ENCODE data around the gene NEU4. TPM values are rescaled to one million over a fixed set of nuclear protein-coding genes. Genes with fewer than 3 reads are reported as not detected.
"Not testable (repeated sequence)": the region's sequence is repeated elsewhere in the genome, so short reads cannot be mapped to it uniquely, and the experiment has no call there.

Gene NEU4
- total and polyA plus RNA-seq, 2 of the 4 experiments (the other 2 are of a cell fraction), result not detected

GRCh38 chr2:241806217-241806616 is 2.8 kb upstream of the NEU4 start:
- H3K23ac ChIP-seq (ENCODE audit: low read depth, low read length); H4K20me1 ChIP-seq (ENCODE audit: insufficient read depth, low read length); H3K79me1 ChIP-seq (ENCODE audit: low read depth in 1 of 2, low read length in 2 of 2); DNase-seq; H2BK15ac ChIP-seq (ENCODE audit: low read depth, low read length); H4K91ac ChIP-seq (ENCODE audit: insufficient read depth, low read depth, low read length); H3K56ac ChIP-seq (ENCODE audit: extremely low read depth, insufficient read depth, low read length); ATAC-seq (ENCODE audit: low read depth); dilution Hi-C loops (cut with HindIII; ENCODE audit: low sequenced_read_pairs, unreplicated experiment); H4K8ac ChIP-seq (ENCODE audit: low read depth in 2 of 2, low read length in 2 of 2); H2BK20ac ChIP-seq (ENCODE audit: low read depth, low read length); H2AFZ ChIP-seq (replicated peaks; ENCODE audit: low read length, poor library complexity); H3K9ac ChIP-seq (ENCODE audit: low read depth, low read length); H3K4me3 ChIP-seq (ENCODE audit: insufficient read depth, low read depth, low read length); in situ Hi-C loops (cut with MboI; ENCODE audit: low sequenced_read_pairs); CTCF ChIA-PET; H3K4ac ChIP-seq (ENCODE audit: low read depth, low read length); H2AK5ac ChIP-seq (ENCODE audit: low read depth, low read length); H3K27ac ChIP-seq (ENCODE audit: insufficient read depth, low read length); POLR2A ChIA-PET (ENCODE audit: unreplicated experiment); H3K36me3 ChIP-seq (ENCODE audit: control insufficient read depth, insufficient read depth, low read length); H3K14ac ChIP-seq (replicated peaks; ENCODE audit: low read depth, low read length); H3K4me2 ChIP-seq (ENCODE audit: low read depth, low read length); intact Hi-C loops (cut with micrococcal nuclease); H3K4me1 ChIP-seq (ENCODE audit: control insufficient read depth, insufficient read depth, low read length); H2BK120ac ChIP-seq (ENCODE audit: low read depth, low read length); H3K18ac ChIP-seq (ENCODE audit: low read depth, low read length); BruUV-seq (replicated peaks); H2BK5ac ChIP-seq (ENCODE audit: low read depth, low read length, poor library complexity, severe bottlenecking); H3K9me1 ChIP-seq (ENCODE audit: insufficient read depth, low read length); H4K5ac ChIP-seq (ENCODE audit: low read depth, low read length); H3K9me3 ChIP-seq (ENCODE audit: control insufficient read depth, insufficient read depth, low read length); H2AK9ac ChIP-seq (replicated peaks; ENCODE audit: low read depth, low read length, poor library complexity): not testable (repeated sequence)
- peaks cover 35% of the 10 kb centered on the region for H3K27me3 ChIP-seq (ENCODE audit: control insufficient read depth, insufficient read depth, low read length)
- WGBS, 2 experiments (ENCODE audit: extremely low coverage in 2 of 2, insufficient read length in 1 of 2), result no CpG with 5 or more reads among the region's 8 CpGs
